H1 (cell line): Measurements from ENCODE around the gene CADM1. TPM values are rescaled to one million over a fixed set of nuclear protein-coding genes. Genes with fewer than 3 reads are reported as not detected.

Experiments
- CTCF ChIA-PET: fragments of 300-600 bp; sonication (Branson Sonifier 250); formaldehyde crosslinking; loops from one replicate; lab custom pipeline; 2021; ENCODE audit not compliant: partially characterized antibody; lab: Charles Lee
- POLR2A ChIA-PET: fragments of 300-600 bp; sonication (Branson Sonifier 250); formaldehyde crosslinking; loops from one replicate; lab custom pipeline; 2021; ENCODE audit warnings: inconsistent platforms; ENCODE audit not compliant: partially characterized antibody; lab: Charles Lee
- DNase-seq, 2 experiments: peaks; one replicate each; pipeline versions ENCODE4 v3.0.0 to v3.0.0-alpha.2; 2010 to 2022; ENCODE audit warnings: low spot score in 2 of 2, low read depth in 1 of 2, mixed read lengths in 1 of 2
- FAIRE-seq: peaks from 2 replicates; lab custom pipeline; 2011; peaks lifted over from hg19 to GRCh38; lab: Jason Lieb, UNC
- H2AFZ ChIP-seq: 2 replicates; pipeline ENCODE4 v1.8.1; 2012; ENCODE audit warnings: low read length, inconsistent platforms
- H2AK5ac ChIP-seq: 2 replicates; pipeline ENCODE4 v1.6.1; 2013; ENCODE audit warnings: low read depth, low read length
- H2BK120ac ChIP-seq: replicated peaks from 2 replicates; pipeline ENCODE3; 2013; ENCODE audit warnings: low read depth, low read length, inconsistent platforms
- H2BK12ac ChIP-seq: 2 replicates; pipeline ENCODE4 v1.6.1; 2013; ENCODE audit warnings: low read depth, low read length
- H2BK15ac ChIP-seq: 2 replicates; pipeline ENCODE4 v1.6.1; 2013; ENCODE audit warnings: low read length
- H2BK20ac ChIP-seq: 2 replicates; pipeline ENCODE4 v1.6.1; 2013; ENCODE audit warnings: low read length
- H2BK5ac ChIP-seq: 2 replicates; pipeline ENCODE4 v1.6.1; 2013; ENCODE audit warnings: low read depth, low read length
- H3K14ac ChIP-seq: 2 replicates; pipeline ENCODE4 v1.6.1; 2013; ENCODE audit warnings: inconsistent platforms; ENCODE audit not compliant: insufficient read length
- H3K18ac ChIP-seq: 2 replicates; pipeline ENCODE4 v1.6.1; 2013; ENCODE audit warnings: low read length; ENCODE audit errors: extremely low read depth
- H3K23ac ChIP-seq: 2 replicates; pipeline ENCODE4 v1.6.1; 2013; ENCODE audit warnings: inconsistent platforms; ENCODE audit not compliant: insufficient read length
- H3K23me2 ChIP-seq: 2 replicates; pipeline ENCODE4 v1.6.1; 2013; ENCODE audit warnings: low read depth, low read length
- H3K27ac ChIP-seq: 2 replicates; pipeline ENCODE4 v1.6.1; 2011; ENCODE audit warnings: low read depth, low read length, inconsistent platforms
- H3K27me3 ChIP-seq, 4 experiments: replicated peaks in 1 of 4; 1 replicate in 1 of 4; 2 replicates in 3 of 4; pipeline versions ENCODE4 v1.6.1 to v1.8.1; 2011 to 2013; ENCODE audit warnings: low read length in 3 of 4, mild to moderate bottlenecking in 3 of 4, inconsistent platforms in 2 of 4, mixed read lengths in 2 of 4, moderate library complexity in 1 of 4; ENCODE audit not compliant: control insufficient read depth in 3 of 4, insufficient read depth in 3 of 4; ENCODE audit errors: extremely low read depth in 1 of 4
- H3K36me3 ChIP-seq, 4 experiments: 2 replicates each; pipeline versions ENCODE4 v1.6.1 to v1.8.1; 2011 to 2013; ENCODE audit warnings: mild to moderate bottlenecking in 4 of 4, low read length in 3 of 4, moderate library complexity in 2 of 4, control low read depth in 1 of 4, inconsistent platforms in 1 of 4; ENCODE audit not compliant: insufficient read depth in 4 of 4, control insufficient read depth in 2 of 4
- H3K4ac ChIP-seq: replicated peaks from 2 replicates; pipeline ENCODE3; 2013; ENCODE audit warnings: low read length, low read depth, mixed read lengths, inconsistent platforms; ENCODE audit not compliant: insufficient read length
- H3K4me1 ChIP-seq, 4 experiments: replicated peaks in 1 of 4; 1 replicate in 1 of 4; 2 replicates in 3 of 4; pipeline versions ENCODE4 v1.6.1 to v1.8.1; 2011 to 2013; ENCODE audit warnings: low read length in 3 of 4, inconsistent platforms in 2 of 4, mixed read lengths in 1 of 4; ENCODE audit not compliant: insufficient read depth in 4 of 4, control insufficient read depth in 3 of 4
- H3K4me2 ChIP-seq, 2 experiments: 2 replicates each; pipeline versions ENCODE4 v1.6.1 to v1.8.1; 2011 to 2013; ENCODE audit warnings: low read depth in 2 of 2, low read length in 2 of 2, control low read depth in 1 of 2, inconsistent platforms in 1 of 2, mild to moderate bottlenecking in 1 of 2; ENCODE audit not compliant: insufficient read depth in 1 of 2
- H3K4me3 ChIP-seq, 4 experiments: fragments of 200-600, 300-600 bp in 1 of 4; sonication (generic), shearing (Covaris generic), sonication (Bioruptor Twin) in 1 of 4; 2 replicates each; pipeline versions ENCODE4 v1.5.1 to v1.8.1; 2011 to 2016; ENCODE audit warnings: low read length in 4 of 4, low read depth in 3 of 4, control low read depth in 2 of 4, inconsistent platforms in 2 of 4, mild to moderate bottlenecking in 2 of 4, mixed read lengths in 1 of 4, moderate library complexity in 1 of 4; ENCODE audit not compliant: insufficient read depth in 2 of 4; ENCODE audit errors: extremely low read depth in 1 of 4
- H3K56ac ChIP-seq: replicated peaks from 2 replicates; pipeline ENCODE3; 2013; ENCODE audit warnings: low read depth, mild to moderate bottlenecking, mixed read lengths, low read length, inconsistent platforms; ENCODE audit not compliant: insufficient read length
- H3K79me1 ChIP-seq: 2 replicates; pipeline ENCODE4 v1.6.1; 2013; ENCODE audit warnings: low read depth, low read length, control low read depth
- H3K79me2 ChIP-seq, 2 experiments: 2 replicates each; pipeline versions ENCODE4 v1.6.1 to v1.8.1; 2012 to 2013; ENCODE audit warnings: low read length in 2 of 2, mild to moderate bottlenecking in 2 of 2, inconsistent platforms in 1 of 2; ENCODE audit not compliant: insufficient read depth in 2 of 2, control insufficient read depth in 1 of 2
- H3K9ac ChIP-seq, 4 experiments: replicated peaks in 1 of 4; 1 replicate in 1 of 4; 2 replicates in 3 of 4; pipeline versions ENCODE4 v1.6.1 to v1.8.1; 2011 to 2013; ENCODE audit warnings: low read depth in 3 of 4, low read length in 3 of 4, control low read depth in 2 of 4, mild to moderate bottlenecking in 2 of 4, moderate library complexity in 2 of 4, inconsistent platforms in 1 of 4; ENCODE audit errors: extremely low read depth in 1 of 4
- H3K9me3 ChIP-seq, 2 experiments: 2 replicates each; pipeline versions ENCODE4 v1.6.1 to v1.8.1; 2012 to 2013; ENCODE audit warnings: mild to moderate bottlenecking in 2 of 2, moderate library complexity in 2 of 2, control low read depth in 1 of 2, inconsistent platforms in 1 of 2, low read depth in 1 of 2, low read length in 1 of 2, mixed read lengths in 1 of 2; ENCODE audit not compliant: insufficient read depth in 2 of 2
- H4K20me1 ChIP-seq, 2 experiments: replicated peaks in 1 of 2; 2 replicates each; pipeline versions ENCODE3 to v1.8.1; 2011 to 2013; ENCODE audit warnings: inconsistent platforms in 2 of 2, low read length in 2 of 2, mild to moderate bottlenecking in 1 of 2; ENCODE audit not compliant: insufficient read depth in 2 of 2, control insufficient read depth in 1 of 2
- H4K5ac ChIP-seq: 2 replicates; pipeline ENCODE4 v1.6.1; 2013; ENCODE audit warnings: low read length, low read depth, mixed read lengths, inconsistent platforms; ENCODE audit not compliant: insufficient read length
- H4K8ac ChIP-seq: 2 replicates; pipeline ENCODE4 v1.8.0; 2013; ENCODE audit warnings: mild to moderate bottlenecking, moderate library complexity, low read length, inconsistent platforms; ENCODE audit not compliant: insufficient read depth; ENCODE audit errors: extremely low read depth
- H4K91ac ChIP-seq: replicated peaks from 2 replicates; pipeline ENCODE3; 2013; ENCODE audit warnings: low read length, mixed read lengths, inconsistent platforms; ENCODE audit not compliant: insufficient read length
- GTF2F1 ChIP-seq: IDR thresholded peaks from 2 replicates; pipeline ENCODE4 v1.6.1; 2012; ENCODE audit warnings: low read depth, low read length, improper control_type of control experiment, borderline replicate concordance
- WGBS, 2 experiments: shearing (Covaris generic) in 1 of 2; methylation state at CpG; one replicate each; pipeline versions ENCODE4 v1.1.6 to v1.1.7; 2013 to 2015; ENCODE audit warnings: low lambda C conversion rate in 2 of 2, mixed read lengths in 2 of 2, inconsistent platforms in 1 of 2, low coverage in 1 of 2, missing lambda C conversion rate in 1 of 2; ENCODE audit not compliant: insufficient replicate concordance in 2 of 2, insufficient coverage in 1 of 2, insufficient read length in 1 of 2; ENCODE audit errors: extremely low coverage in 1 of 2, missing lambda C conversion rate in 1 of 2; 5-methylcytosine and 5-hydroxymethylcytosine counted together
- polyA plus RNA-seq, 7 experiments: library from polyadenylated mRNA; depleted of rRNA in 3 of 7; stranded (reverse) in 5 of 7; unstranded in 2 of 7; fragments of >200 nt in 5 of 7; fragments of 200-250 nt in 2 of 7; gene quantifications; 1 replicate in 5 of 7; 2 replicates in 1 of 7; 4 replicates in 1 of 7; pipeline versions ENCODE4 v1.2.1 to v1.2.3, GENCODE V29; 2011 to 2013; ENCODE audit warnings: missing spikeins in 2 of 7, mixed read lengths in 2 of 7
- total RNA-seq: library from RNA; stranded (reverse); fragmentation: NEBNext Ultra II Directional; extraction: Animal tissue kit (Norgen Biotek cat#: 25700); gene quantifications from 2 replicates; pipeline ENCODE4 v1.2.1, GENCODE V29; 2021

Gene CADM1
- total and polyA plus RNA-seq, 2 of the 8 experiments (the other 6 are each of a cell fraction or from before 2014, with no cell fraction given), result 8.3 to 25.3 TPM

DNA sequence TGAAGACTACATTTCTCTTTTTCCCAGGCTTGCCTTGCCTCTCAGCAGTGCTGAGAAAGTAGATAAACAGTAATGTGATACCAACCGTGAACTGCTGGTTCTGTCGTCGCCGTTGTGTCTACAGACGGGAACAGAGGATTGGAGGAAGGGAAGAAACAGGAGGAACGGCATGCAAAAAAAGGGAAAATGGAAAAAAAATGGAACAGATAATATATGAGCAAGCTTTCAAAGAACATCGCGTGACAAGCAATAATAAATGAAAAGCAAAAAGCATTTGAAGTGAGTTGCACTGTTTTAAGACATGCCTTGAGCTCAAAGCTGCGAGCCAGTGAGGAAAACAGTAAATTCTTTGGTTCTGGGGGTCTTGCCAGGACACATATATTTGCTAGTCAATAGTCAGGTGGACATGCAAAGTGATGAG, 305.9 kb downstream of the CADM1 start:
- Histone ChIP-seq H2AFZ (no peak overlapping the region), H2BK120ac (no peak overlapping the region), H3K4me3 (no peak overlapping the region), H2BK20ac (no peak overlapping the region), H4K5ac (no peak overlapping the region), H2BK5ac (no peak overlapping the region), H3K18ac (no peak overlapping the region), H3K4me1 (peaks cover 0 to 10% (median 6%) of the 10 kb centered on the region in 4 experiments; a peak in 4 of 7 replicates), H3K79me2 (no peaks in the 10 kb centered on the region), H3K23ac (no peak overlapping the region), H3K4me2 (no peak overlapping the region), H2AK5ac (no peak overlapping the region), H3K4ac (no peak overlapping the region), H3K27ac (no peak overlapping the region), H3K79me1 (no peaks in the 10 kb centered on the region), H3K56ac (no peak overlapping the region), H3K14ac (no peak overlapping the region), H3K9me3 (no peaks in the 10 kb centered on the region), H4K91ac (no peak overlapping the region), H4K20me1 (no peaks in the 10 kb centered on the region), H3K9ac (no peak overlapping the region), H3K27me3 (no peaks in the 10 kb centered on the region; a peak in 1 of 7 replicates), H4K8ac (no peak overlapping the region), H3K36me3 (no peaks in the 10 kb centered on the region), H3K23me2 (no peaks in the 10 kb centered on the region), H2BK12ac (no peak overlapping the region), H2BK15ac (no peak overlapping the region)
- no peak for TF ChIP-seq GTF2F1
- ChIA-PET POLR2A (no interaction called here), CTCF (interaction anchor here (1.0 to 4.2 kb wide), 2 partner anchors 17 to 18 kb away, joined by 3 to 18 read pairs; no protein-coding TSS in a partner anchor)
- DNase-seq, result no peak
- 91% methylated on average over 9 of the region's 9 CpGs; no CpG with 5 or more reads in 1 of the 2 experiments for WGBS, 2 experiments
- no peak for FAIRE-seq
